NT2/D1 (cell line): Measurements from ENCODE around the gene PLEKHJ1.

Experiments
- YY1 ChIP-seq: IDR thresholded peaks from 2 replicates; pipeline ENCODE4 v1.6.1; 2011; ENCODE audit not compliant: insufficient read length, insufficient read depth
- ZNF274 ChIP-seq: IDR thresholded peaks from 2 replicates; pipeline ENCODE4 v1.6.1; 2011; ENCODE audit warnings: mild to moderate bottlenecking, low read depth, low read length

DNA sequence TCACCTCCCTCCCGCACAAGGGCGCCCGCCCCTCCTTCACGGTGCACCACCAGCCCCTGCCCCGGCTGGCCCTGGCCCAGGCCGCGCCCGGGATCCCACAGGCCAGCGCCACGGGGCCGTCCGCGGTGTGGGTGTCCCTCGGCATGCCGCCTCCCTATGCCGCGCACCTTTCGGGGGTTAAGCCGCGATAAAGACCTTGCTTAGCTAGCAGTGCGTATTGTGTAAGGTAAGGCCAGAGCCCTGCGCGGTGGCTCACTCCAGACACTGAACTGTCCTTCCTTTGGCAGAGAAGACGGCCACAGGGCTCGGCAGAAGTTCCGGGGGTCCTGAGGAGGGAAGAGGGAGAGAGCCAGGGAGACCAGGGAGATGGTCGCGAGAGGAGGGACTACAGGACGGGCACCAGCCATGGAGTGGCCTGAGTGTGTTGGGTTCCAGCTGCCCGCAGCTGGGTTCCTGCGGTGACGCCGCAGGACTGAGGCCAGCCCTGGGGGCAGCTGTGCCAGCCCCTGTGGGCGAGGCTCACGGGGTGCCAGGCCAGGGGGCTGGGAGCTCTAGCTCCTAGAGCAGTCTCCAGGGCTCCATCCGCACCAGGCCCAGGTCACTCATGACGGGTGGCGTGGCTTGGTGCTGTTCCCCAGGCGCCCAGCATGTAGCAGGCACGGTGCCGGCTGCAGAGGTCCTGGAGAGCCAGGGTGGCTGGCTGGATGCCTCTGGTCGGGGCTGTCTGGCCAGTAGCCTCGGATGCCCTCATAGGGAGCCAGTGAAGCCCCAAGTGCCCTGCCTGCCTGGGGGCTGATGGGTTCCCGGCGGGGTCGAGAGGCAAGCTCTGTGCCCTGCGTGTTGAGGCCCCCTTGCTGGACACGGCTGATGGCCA lies 7.7 kb downstream of the PLEKHJ1 start:
- TF ChIP-seq ZNF274 (no peak), YY1 (no peak)
